Sigmoid colon (tissue), 4 donors: ENCODE measurements around the gene ARHGAP6.

Experiments used
- EP300 ChIP-seq, 4 donors: sonication (generic); formaldehyde crosslinking; IDR thresholded peaks; one replicate each; pipeline ENCODE4 v1.6.1; 2017; ENCODE audit warnings: antibody characterized with exemption in 4 of 4
- POLR2A ChIP-seq, 2 donors: fragments of 450-650 bp; IDR thresholded peaks; one replicate each; pipeline ENCODE4 v1.6.1; 2016; ENCODE audit warnings: antibody characterized with exemption in 2 of 2, mild to moderate bottlenecking in 2 of 2, moderate library complexity in 2 of 2
- POLR2AphosphoS5 ChIP-seq, 4 donors: sonication (generic); formaldehyde crosslinking; IDR thresholded peaks; one replicate each; pipeline ENCODE4 v1.6.1; 2017; ENCODE audit warnings: antibody characterized with exemption in 4 of 4
- TF ChIP-seq, protein P1 (sequence below), 4 experiments: fragments of 450-650 bp in 3 of 4; fragments of 200-600 bp in 1 of 4; IDR thresholded peaks; one replicate each; pipeline ENCODE4 v1.5.1; 2016 to 2019; ENCODE audit warnings: antibody characterized with exemption in 4 of 4, mild to moderate bottlenecking in 3 of 4, moderate library complexity in 2 of 4

DNA sequence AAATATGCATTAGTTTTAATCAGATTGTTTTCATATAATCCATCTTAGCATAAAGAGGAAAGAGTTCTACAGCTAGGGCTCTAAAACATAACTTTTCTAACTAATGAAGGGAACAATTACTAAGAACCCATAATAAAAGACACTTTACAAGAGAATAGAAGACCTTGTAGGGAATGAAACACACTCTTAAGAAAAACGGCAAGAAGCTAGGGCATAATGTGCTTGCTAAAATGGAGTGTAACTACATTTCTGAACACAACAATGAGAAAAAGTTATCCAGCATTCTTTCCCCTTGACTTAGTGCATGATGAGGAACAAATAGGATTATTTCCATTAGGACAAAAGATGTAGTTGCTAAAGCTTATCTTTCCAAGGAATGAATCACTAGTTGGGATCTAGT, 54.6 kb downstream of the ARHGAP6 start:
- TF ChIP-seq, protein P1, sequence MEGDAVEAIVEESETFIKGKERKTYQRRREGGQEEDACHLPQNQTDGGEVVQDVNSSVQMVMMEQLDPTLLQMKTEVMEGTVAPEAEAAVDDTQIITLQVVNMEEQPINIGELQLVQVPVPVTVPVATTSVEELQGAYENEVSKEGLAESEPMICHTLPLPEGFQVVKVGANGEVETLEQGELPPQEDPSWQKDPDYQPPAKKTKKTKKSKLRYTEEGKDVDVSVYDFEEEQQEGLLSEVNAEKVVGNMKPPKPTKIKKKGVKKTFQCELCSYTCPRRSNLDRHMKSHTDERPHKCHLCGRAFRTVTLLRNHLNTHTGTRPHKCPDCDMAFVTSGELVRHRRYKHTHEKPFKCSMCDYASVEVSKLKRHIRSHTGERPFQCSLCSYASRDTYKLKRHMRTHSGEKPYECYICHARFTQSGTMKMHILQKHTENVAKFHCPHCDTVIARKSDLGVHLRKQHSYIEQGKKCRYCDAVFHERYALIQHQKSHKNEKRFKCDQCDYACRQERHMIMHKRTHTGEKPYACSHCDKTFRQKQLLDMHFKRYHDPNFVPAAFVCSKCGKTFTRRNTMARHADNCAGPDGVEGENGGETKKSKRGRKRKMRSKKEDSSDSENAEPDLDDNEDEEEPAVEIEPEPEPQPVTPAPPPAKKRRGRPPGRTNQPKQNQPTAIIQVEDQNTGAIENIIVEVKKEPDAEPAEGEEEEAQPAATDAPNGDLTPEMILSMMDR (IDR thresholded peaks at IDR 0.05): no peak
- TF ChIP-seq POLR2A (IDR thresholded peaks at IDR 0.05) (no peak), EP300 (IDR thresholded peaks at IDR 0.05) (no peak), POLR2AphosphoS5 (IDR thresholded peaks at IDR 0.05) (no peak)
